Astrocyte (in vitro differentiated cells and primary cell): ENCODE data around the gene PTGFRN.

Experiments
- CTCF ChIP-seq: IDR thresholded peaks from 2 replicates; pipeline ENCODE4 v1.5.1; 2011; ENCODE audit warnings: low read depth, mild to moderate bottlenecking, inconsistent platforms, low read length, moderate library complexity; ENCODE audit not compliant: insufficient read depth
- EZH2 ChIP-seq: IDR thresholded peaks from 2 replicates; pipeline ENCODE4 v1.6.1; 2012; ENCODE audit warnings: mild to moderate bottlenecking, low read length, inconsistent platforms; ENCODE audit not compliant: insufficient read depth

- TF ChIP-seq CTCF (no peak), EZH2 (no peak)
Observed at GRCh38 chr1:116912846-116913245, 3.1 kb downstream of the PTGFRN start.
